CD14-positive monocyte (primary cell): ENCODE results near the gene ZNF136. TPM values are rescaled to one million over a fixed set of nuclear protein-coding genes. Genes with fewer than 3 reads are reported as not detected.

Experiments used
- DNase-seq, 3 donors: peaks; one replicate each; pipeline ENCODE4 v3.0.0-alpha.2; 2011 to 2022
- H2AFZ ChIP-seq: 2 replicates; pipeline ENCODE4 v1.6.0; 2012; ENCODE audit warnings: mild to moderate bottlenecking, low read depth, low read length, inconsistent platforms; ENCODE audit not compliant: insufficient read depth, poor library complexity, severe bottlenecking
- H3K27ac ChIP-seq, 2 donors: 1 replicate in 1 of 2; 2 replicates in 1 of 2; pipeline ENCODE4 v1.5.1; 2012 to 2013; ENCODE audit warnings: low read length in 2 of 2, control low read depth in 1 of 2, inconsistent platforms in 1 of 2, low read depth in 1 of 2, mild to moderate bottlenecking in 1 of 2
- H3K27me3 ChIP-seq, 2 donors: one replicate each; pipeline versions ENCODE4 v1.6.0 to v1.6.1; 2011 to 2013; ENCODE audit warnings: low read length in 2 of 2; ENCODE audit not compliant: control insufficient read depth in 2 of 2, insufficient read depth in 2 of 2
- H3K36me3 ChIP-seq, 2 donors: replicated peaks in 1 of 2; 1 replicate in 1 of 2; 2 replicates in 1 of 2; pipeline versions ENCODE4 v1.5.1 to v1.6.1; 2012 to 2013; ENCODE audit warnings: low read length in 2 of 2, control low read depth in 1 of 2, inconsistent platforms in 1 of 2, mild to moderate bottlenecking in 1 of 2; ENCODE audit not compliant: insufficient read depth in 2 of 2, control insufficient read depth in 1 of 2
- H3K4me1 ChIP-seq, 2 donors: 1 replicate in 1 of 2; 2 replicates in 1 of 2; pipeline versions ENCODE4 v1.5.1 to v1.6.1; 2012 to 2013; ENCODE audit warnings: low read length in 2 of 2, control low read depth in 1 of 2, inconsistent platforms in 1 of 2, mild to moderate bottlenecking in 1 of 2, moderate library complexity in 1 of 2; ENCODE audit not compliant: insufficient read depth in 2 of 2, control insufficient read depth in 1 of 2
- H3K4me2 ChIP-seq: replicated peaks from 2 replicates; pipeline ENCODE3; 2012; ENCODE audit warnings: low read length, moderate library complexity, mild to moderate bottlenecking; ENCODE audit not compliant: poor library complexity, severe bottlenecking; ENCODE audit errors: extremely low read depth
- H3K4me3 ChIP-seq, 3 experiments: fragments of 200-600 bp in 1 of 3; sonication (generic) in 1 of 3; replicated peaks in 1 of 3; 1 replicate in 2 of 3; 2 replicates in 1 of 3; pipeline ENCODE4 v1.5.1; 2011 to 2013; ENCODE audit warnings: low read length in 3 of 3, mild to moderate bottlenecking in 3 of 3, control low read depth in 2 of 3, low read depth in 2 of 3, inconsistent platforms in 1 of 3, moderate library complexity in 1 of 3
- H3K79me2 ChIP-seq: 2 replicates; pipeline ENCODE4 v1.6.0; 2012; ENCODE audit warnings: mild to moderate bottlenecking, control low read depth, inconsistent platforms, low read length, moderate library complexity; ENCODE audit not compliant: insufficient read depth
- H3K9ac ChIP-seq: 2 replicates; pipeline ENCODE4 v1.6.0; 2017; ENCODE audit warnings: low read length, mild to moderate bottlenecking; ENCODE audit not compliant: insufficient read depth, poor library complexity, severe bottlenecking
- H3K9me3 ChIP-seq, 2 donors: replicated peaks in 1 of 2; 1 replicate in 1 of 2; 2 replicates in 1 of 2; pipeline versions ENCODE4 v1.5.1 to v1.6.1; 2012 to 2013; ENCODE audit warnings: low read length in 2 of 2, control low read depth in 1 of 2; ENCODE audit not compliant: control insufficient read depth in 1 of 2, insufficient read depth in 1 of 2
- H4K20me1 ChIP-seq: 2 replicates; pipeline ENCODE4 v1.6.0; 2012; ENCODE audit warnings: mild to moderate bottlenecking, low read length, control low read depth, moderate library complexity; ENCODE audit not compliant: insufficient read depth
- H3K27ac Mint-ChIP-seq, 7 donors: one replicate each; pipeline ENCODE4 v1.8.0; 2020; ENCODE audit warnings: mild to moderate bottlenecking in 7 of 7, mixed read lengths in 7 of 7, moderate library complexity in 6 of 7, inconsistent platforms in 2 of 7
- H3K27me3 Mint-ChIP-seq, 3 donors: one replicate each; pipeline ENCODE4 v1.8.0; 2021 to 2022; ENCODE audit warnings: low read depth in 3 of 3, mild to moderate bottlenecking in 3 of 3, mixed read lengths in 3 of 3, moderate library complexity in 3 of 3, inconsistent platforms in 1 of 3
- H3K36me3 Mint-ChIP-seq, 2 donors: one replicate each; pipeline ENCODE4 v1.8.0; 2020; ENCODE audit warnings: mixed read lengths in 2 of 2, inconsistent platforms in 1 of 2, mild to moderate bottlenecking in 1 of 2
- H3K4me1 Mint-ChIP-seq: one replicate; pipeline ENCODE4 v1.8.0; 2020; ENCODE audit warnings: mild to moderate bottlenecking, mixed read lengths
- H3K4me3 Mint-ChIP-seq, 2 donors: one replicate each; pipeline ENCODE4 v1.8.0; 2020; ENCODE audit warnings: mild to moderate bottlenecking in 2 of 2, mixed read lengths in 2 of 2, moderate library complexity in 1 of 2
- H3K9me3 Mint-ChIP-seq, 7 donors: one replicate each; pipeline ENCODE4 v1.8.0; 2020 to 2022; ENCODE audit warnings: mixed read lengths in 7 of 7, mild to moderate bottlenecking in 6 of 7, moderate library complexity in 6 of 7, inconsistent platforms in 2 of 7
- WGBS: methylation state at CpG from one replicate; pipeline ENCODE4 v1.1.5; 2013; ENCODE audit warnings: missing lambda C conversion rate; ENCODE audit not compliant: insufficient coverage; 5-methylcytosine and 5-hydroxymethylcytosine counted together
- intact Hi-C, 2 donors: fragments of 100-400 bp; cut with micrococcal nuclease; formaldehyde crosslinking; loops; one replicate each; pipeline versions ENCODE4 v1.15.0 to v1.15.1; 2023
- polyA plus RNA-seq, 3 donors: library from polyadenylated mRNA; depleted of rRNA in 1 of 3; unstranded in 2 of 3; stranded (reverse) in 1 of 3; fragments of 300-500 nt in 2 of 3; fragments of >200 nt in 1 of 3; fragmentation: Illumina TruSeq in 2 of 3; gene quantifications; 1 replicate in 2 of 3; 2 replicates in 1 of 3; pipeline ENCODE4 v1.2.3, GENCODE V29; 2012 to 2021
- TF ChIP-seq, protein P1 (sequence below): fragments of 200-600 bp; IDR thresholded peaks from one replicate; pipeline ENCODE4 v1.8.0; 2022; ENCODE audit warnings: antibody characterized with exemption, mild to moderate bottlenecking

The ZNF136 gene
- polyA plus RNA-seq, 3 donors = 3.4 to 6.4 (median 5.8) TPM

DNA sequence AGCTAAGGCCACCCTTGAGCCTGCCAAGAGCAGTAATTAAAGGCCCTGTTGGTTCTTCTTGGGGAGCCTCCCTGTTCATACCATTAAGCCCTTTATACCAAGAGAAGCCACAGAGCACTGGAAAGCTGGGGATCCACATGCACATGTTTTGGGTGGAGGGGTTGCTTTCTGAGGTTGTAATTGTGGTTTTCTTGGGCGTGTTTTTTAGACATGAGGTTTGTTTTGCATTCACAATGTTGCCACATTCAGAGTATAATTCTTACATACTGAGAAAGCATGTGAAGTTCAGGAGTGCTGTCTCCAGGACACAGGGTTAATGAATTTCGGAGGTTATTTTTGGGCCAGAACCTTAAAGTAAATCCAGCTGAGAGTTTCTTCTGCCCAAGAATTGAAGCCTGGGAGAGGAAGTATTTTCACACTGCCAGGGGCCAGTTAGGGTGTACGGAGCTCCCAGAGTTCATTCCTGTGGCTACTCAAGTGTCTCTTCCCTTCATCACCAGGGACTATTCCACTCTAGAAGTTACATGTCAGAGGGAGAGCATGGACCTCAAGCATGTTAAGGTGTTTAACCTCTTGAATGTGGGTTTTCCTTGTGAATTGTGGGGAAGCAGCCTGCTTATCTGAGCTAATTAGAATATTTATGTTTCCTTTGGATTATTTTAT is 37.0 kb downstream of the ZNF136 start:
- DNase-seq = no peak
- TF ChIP-seq, protein P1, sequence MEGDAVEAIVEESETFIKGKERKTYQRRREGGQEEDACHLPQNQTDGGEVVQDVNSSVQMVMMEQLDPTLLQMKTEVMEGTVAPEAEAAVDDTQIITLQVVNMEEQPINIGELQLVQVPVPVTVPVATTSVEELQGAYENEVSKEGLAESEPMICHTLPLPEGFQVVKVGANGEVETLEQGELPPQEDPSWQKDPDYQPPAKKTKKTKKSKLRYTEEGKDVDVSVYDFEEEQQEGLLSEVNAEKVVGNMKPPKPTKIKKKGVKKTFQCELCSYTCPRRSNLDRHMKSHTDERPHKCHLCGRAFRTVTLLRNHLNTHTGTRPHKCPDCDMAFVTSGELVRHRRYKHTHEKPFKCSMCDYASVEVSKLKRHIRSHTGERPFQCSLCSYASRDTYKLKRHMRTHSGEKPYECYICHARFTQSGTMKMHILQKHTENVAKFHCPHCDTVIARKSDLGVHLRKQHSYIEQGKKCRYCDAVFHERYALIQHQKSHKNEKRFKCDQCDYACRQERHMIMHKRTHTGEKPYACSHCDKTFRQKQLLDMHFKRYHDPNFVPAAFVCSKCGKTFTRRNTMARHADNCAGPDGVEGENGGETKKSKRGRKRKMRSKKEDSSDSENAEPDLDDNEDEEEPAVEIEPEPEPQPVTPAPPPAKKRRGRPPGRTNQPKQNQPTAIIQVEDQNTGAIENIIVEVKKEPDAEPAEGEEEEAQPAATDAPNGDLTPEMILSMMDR = no peak
- WGBS = no CpG with 5 or more reads among the region's 3 CpGs
- no peaks in the 10 kb centered on the region for H3K36me3 ChIP-seq
- H3K9me3 Mint-ChIP-seq = peaks cover 33 to 64% (median 55%) of the 10 kb centered on the region in 7 donors
- H3K27me3 Mint-ChIP-seq = peaks cover 7 to 20% (median 19%) of the 10 kb centered on the region in 3 donors
- H3K27ac ChIP-seq = no peak overlapping the region
- H3K27me3 ChIP-seq = peaks cover 0 to 11% of the 10 kb centered on the region in 2 donors
- H3K9ac ChIP-seq = no peak overlapping the region
- H3K79me2 ChIP-seq = no peaks in the 10 kb centered on the region
- H3K4me3 ChIP-seq = no peak overlapping the region
- no peak overlapping the region for H3K4me3 Mint-ChIP-seq
- intact Hi-C loops = no loop called here
- H3K4me1 ChIP-seq = peaks cover 0 to 6% of the 10 kb centered on the region in 2 donors
- no peak overlapping the region for H3K4me2 ChIP-seq
- H3K9me3 ChIP-seq = peaks cover 35 to 66% of the 10 kb centered on the region in 2 donors
- no peaks in the 10 kb centered on the region for H4K20me1 ChIP-seq
- H3K36me3 Mint-ChIP-seq = peaks cover 6 to 12% of the 10 kb centered on the region in 2 donors
- no peak overlapping the region for H2AFZ ChIP-seq
- no peak overlapping the region for H3K27ac Mint-ChIP-seq
- H3K4me1 Mint-ChIP-seq = peaks cover 11% of the 10 kb centered on the region

- H3K4me1 Mint-ChIP-seq = peaks cover 4% of the 10 kb centered on the region
- H3K9me3 Mint-ChIP-seq = peaks cover 24 to 62% (median 54%) of the 10 kb centered on the region in 7 donors
- TF ChIP-seq, protein P1 = peak; percentile 14
- H2AFZ ChIP-seq = no peak overlapping the region
- peaks cover 0 to 1% (median 0%) of the 10 kb centered on the region in 3 donors for H3K27me3 Mint-ChIP-seq
- H3K79me2 ChIP-seq = no peaks in the 10 kb centered on the region
- no peak overlapping the region for H3K9ac ChIP-seq
- H3K27me3 ChIP-seq = no peaks in the 10 kb centered on the region
- no peaks in the 10 kb centered on the region for H3K4me1 ChIP-seq
- no peak overlapping the region for H3K27ac ChIP-seq
- H3K36me3 Mint-ChIP-seq = peaks cover 2 to 4% of the 10 kb centered on the region in 2 donors
- H3K9me3 ChIP-seq = peaks cover 32 to 57% of the 10 kb centered on the region in 2 donors
- no peaks in the 10 kb centered on the region for H4K20me1 ChIP-seq
- H3K4me2 ChIP-seq = no peak overlapping the region
- H3K4me3 ChIP-seq = no peak overlapping the region
- H3K36me3 ChIP-seq = peaks cover 0 to 3% of the 10 kb centered on the region in 2 donors
- no peak overlapping the region for H3K4me3 Mint-ChIP-seq
- WGBS = 36% methylated on average over 4 of the region's 4 CpGs
- H3K27ac Mint-ChIP-seq = no peak overlapping the region
- intact Hi-C loops = no loop called here
- peak in 1 of 3 donors; percentile 1 for DNase-seq
Observed at GRCh38 chr19:12202250-12202649, 39.4 kb downstream of the ZNF136 start.
